Daoy (cell line): ENCODE results near the gene SLC22A4. TPM values are rescaled to one million over a fixed set of nuclear protein-coding genes. Genes with fewer than 3 reads are reported as not detected.

ENCODE experiments used
- DNase-seq: peaks from one replicate; pipeline ENCODE4 v3.0.0-alpha.2; 2015; ENCODE audit warnings: low read depth
- total RNA-seq: library from RNA; depleted of rRNA; stranded (reverse); fragments of >200 nt; shearing (Covaris generic); gene quantifications from 2 replicates; pipeline ENCODE4 v1.2.3, GENCODE V29; 2014

The SLC22A4 gene
- total RNA-seq, 1 experiment from 2014 or later, result 3.5 TPM

GRCh38 chr5:132342291-132343180 is 48.3 kb downstream of the SLC22A4 start:
- DNase-seq, result no peak

GRCh38 chr5:132344775-132345514 is 50.8 kb downstream of the SLC22A4 start:
- no peak for DNase-seq

- DNase-seq, result no peak
Measured at GRCh38 chr5:132353486-132353995, 59.3 kb downstream of the SLC22A4 start.

- DNase-seq, result no peak
Measured at GRCh38 chr5:132354381-132355139, 60.4 kb downstream of the SLC22A4 start.

DNA sequence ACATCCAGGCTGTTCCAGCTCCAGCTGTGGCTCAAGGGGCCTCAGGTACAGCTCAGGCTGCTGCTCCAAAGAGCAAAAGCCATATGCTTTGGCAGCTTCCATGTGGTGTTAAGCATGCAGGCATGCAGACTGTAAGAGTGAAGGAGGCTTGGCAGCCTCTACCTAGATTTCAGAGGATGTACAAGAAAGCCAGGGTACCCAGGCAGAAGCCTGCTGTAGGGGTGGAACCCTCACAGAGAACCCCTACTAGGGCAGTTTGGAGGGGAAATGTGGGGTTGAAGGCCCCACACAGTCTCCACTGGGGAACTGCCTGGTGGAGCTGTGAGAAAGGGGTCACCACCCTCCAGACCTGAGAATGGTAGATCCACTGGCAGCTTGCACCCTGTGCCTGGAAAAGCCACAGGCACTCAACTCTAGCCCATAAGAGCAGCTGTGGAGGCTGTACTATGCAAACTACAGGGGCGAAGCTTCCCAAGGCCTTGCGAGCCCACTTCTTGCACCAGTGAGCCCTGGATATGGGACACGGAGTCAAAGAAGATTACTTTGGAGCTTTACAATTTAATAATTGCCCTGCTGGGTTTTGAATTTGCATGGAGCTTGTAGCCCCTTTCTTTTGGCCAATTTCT is 61.1 kb downstream of the SLC22A4 start:
- DNase-seq, result no peak

DNA sequence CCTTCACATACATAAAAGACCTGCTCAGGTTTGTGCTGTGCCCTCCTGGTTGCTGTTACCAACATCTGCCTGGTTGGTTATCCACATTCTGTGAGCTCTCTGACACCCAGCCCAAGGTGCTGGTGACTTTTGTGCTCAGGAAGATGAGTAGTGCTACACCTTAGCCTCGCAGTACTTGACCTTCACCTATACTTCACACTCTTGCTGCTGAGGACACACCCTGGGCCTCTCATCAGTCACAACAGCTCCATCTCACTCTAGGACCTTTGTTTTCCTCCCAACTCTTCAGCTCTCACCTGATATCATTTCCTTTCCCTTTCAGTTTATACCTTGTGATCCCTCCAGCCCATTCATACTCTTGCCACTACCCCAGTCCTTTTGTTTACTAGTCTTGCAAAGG is 64.6 kb downstream of the SLC22A4 start:
- DNase-seq, result no peak

DNA sequence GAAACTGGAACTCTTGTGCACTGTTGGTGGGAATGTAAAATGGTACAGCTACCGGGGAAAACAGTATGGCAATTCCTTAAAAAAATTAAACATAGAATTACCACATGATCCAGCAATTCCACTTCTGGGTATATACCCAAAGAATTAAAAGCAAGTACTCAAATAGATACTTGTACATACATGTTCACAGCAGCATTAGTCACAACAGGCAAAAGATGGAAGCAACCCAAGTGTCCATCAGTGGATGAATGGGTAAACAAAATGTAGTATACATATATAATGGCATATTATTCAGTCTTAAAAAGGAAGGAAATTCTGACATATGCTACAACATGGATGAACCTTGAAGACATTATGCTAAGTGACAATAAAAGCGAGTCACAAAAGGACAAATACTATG is 67.9 kb downstream of the SLC22A4 start:
- no peak for DNase-seq

DNA sequence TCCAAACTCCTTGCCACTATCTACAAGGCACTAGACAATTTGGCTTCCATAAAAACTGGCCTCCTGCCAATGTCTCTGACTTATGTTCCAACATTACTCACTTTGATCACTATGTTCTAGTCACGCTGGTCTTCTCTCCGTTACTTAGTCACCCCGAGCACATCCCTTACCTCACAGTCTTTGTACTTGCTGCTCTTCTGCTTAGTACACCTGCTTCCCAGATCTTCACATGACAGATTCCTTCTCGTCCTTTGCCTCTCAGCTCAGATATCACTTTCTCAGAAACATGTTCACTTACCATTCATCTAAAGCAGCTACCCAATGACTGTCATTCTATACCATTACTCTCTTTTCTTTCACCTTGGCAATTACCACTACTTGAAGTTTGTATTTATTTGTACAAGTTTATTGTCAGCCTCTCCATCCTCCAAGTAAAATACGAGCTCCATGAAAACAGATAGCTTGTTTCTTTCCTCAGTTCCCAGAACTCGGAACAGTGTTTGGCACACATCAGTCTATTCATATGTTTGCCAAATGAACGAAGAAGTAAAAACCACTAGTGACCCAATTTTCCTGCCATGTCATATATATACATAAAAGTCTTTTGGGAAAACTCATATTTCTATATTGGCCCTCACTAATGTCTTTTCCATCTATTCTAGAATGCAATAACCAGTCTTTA is 69.4 kb downstream of the SLC22A4 start:
- DNase-seq, result peak; percentile 84

GRCh38 chr5:132364319-132364718 is 70.1 kb downstream of the SLC22A4 start:
- DNase-seq, result no peak

- peak; percentile 27 for DNase-seq
Measured at GRCh38 chr5:132365213-132365612, 71.0 kb downstream of the SLC22A4 start.

DNA sequence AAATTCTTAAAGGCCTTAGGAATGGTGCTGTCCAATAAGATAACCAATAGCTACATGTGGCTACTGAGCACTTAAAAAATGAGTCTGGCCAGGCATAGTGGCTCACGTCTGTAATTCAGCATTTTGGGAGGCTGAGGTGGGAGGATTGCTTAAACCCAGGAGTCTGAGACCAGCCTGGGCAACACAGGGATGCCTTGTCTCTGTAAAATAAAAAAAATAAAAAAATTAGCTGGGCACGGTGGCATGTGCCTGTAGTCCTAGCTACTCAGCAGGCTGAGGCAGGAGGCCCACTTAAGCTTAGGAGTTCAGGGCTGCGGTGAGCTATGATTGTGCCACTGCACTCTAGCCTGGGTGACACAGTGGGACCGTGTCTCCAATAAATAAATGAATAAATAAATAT is 74.0 kb downstream of the SLC22A4 start:
- DNase-seq, result no peak

DNA sequence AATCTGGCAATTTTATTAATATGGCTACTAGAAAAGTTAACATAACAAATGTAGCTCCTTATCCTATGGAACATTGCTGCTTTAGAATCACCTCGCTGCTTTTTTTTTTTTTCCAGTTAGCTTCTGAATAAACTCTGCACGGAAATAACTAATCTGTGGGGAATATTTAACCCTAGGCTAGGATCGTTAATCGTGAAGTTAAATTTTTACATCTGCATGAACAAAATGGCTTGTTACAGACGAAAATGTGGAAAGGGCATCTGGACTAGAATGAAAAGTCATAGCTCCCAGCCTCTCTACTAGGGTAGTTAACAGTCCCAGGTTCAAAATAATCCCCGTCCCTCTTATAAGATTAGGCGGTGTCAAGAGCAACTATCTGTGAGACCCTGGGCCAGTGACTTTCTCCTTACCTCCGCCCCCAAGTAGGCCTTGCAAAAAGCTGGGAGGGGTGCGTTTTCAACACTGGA is 74.8 kb downstream of the SLC22A4 start:
- no peak for DNase-seq

DNA sequence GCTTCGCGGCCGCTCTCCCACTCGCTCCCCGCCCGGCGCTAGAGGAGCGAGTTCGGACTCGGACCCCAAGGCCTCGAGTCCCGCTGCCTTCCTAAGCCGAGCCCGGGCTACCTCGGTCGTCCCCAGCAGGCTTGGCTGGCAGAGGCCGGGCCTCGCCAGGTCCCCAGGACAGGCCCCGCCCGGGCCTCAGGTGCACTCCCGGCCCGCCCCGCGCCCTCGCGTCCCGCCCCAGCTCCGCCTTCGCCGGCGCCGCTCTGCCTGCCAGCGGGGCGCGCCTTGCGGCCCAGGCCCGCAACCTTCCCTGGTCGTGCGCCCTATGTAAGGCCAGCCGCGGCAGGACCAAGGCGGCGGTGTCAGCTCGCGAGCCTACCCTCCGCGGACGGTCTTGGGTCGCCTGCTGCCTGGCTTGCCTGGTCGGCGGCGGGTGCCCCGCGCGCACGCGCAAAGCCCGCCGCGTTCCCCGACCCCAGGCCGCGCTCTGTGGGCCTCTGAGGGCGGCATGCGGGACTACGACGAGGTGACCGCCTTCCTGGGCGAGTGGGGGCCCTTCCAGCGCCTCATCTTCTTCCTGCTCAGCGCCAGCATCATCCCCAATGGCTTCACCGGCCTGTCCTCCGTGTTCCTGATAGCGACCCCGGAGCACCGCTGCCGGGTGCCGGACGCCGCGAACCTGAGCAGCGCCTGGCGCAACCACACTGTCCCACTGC is 75.4 kb downstream of the SLC22A4 start, which contains the start of gene SLC22A5:
Gene SLC22A5 (plus strand): TSS at position 237 of the 707 bp plus-strand sequence. CDS start 263 bp downstream, at position 500.
- DNase-seq, result peak; percentile 76

GRCh38 chr5:132370181-132370970 is 76.2 kb downstream of the SLC22A4 start:
- DNase-seq, result no peak

GRCh38 chr5:132370971-132371602 is 76.9 kb downstream of the SLC22A4 start:
- no peak for DNase-seq

DNA sequence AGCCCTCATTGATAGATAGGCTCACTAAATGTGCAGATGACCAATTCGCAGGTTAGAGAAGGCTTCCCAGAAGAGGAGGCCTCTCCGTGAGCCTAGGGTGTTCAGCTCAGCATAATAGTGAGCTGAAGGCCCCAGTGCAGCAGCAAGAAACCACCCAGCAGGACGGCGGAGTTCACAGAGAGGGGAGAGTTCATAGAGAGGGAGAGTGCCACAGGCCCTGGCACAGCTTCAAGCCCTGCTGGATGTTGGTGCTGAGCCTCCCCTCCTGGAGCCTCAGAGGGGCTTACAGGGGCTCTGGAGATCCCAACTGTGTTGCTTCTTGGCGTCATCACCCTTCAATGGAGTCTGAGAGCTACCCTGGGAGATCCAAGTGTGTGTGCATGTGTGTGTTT is 77.4 kb downstream of the SLC22A4 start:
- no peak for DNase-seq

- no peak for DNase-seq
Measured at GRCh38 chr5:132372127-132372526, 77.9 kb downstream of the SLC22A4 start.

GRCh38 chr5:132372542-132372941 is 78.3 kb downstream of the SLC22A4 start:
- DNase-seq, result no peak

- DNase-seq, result no peak
Measured at GRCh38 chr5:132375957-132376356, 81.8 kb downstream of the SLC22A4 start.
